Left renal cortex interstitium (tissue), 4 donors: ENCODE measurements around the gene ALDOA. TPM values are rescaled to one million over a fixed set of nuclear protein-coding genes. Genes with fewer than 3 reads are reported as not detected.

Source experiments
- DNase-seq, 4 donors: peaks; one replicate each; pipeline ENCODE4 v3.0.0-alpha.2; 2013; ENCODE audit warnings: low read depth in 4 of 4, low spot score in 2 of 4, missing footprints in 1 of 4
- polyA plus RNA-seq, 4 donors: library from polyadenylated mRNA; unstranded; fragments of 120-200 nt; gene quantifications; one replicate each; pipeline ENCODE4 v1.2.1, GENCODE V29; 2013; ENCODE audit not compliant: insufficient read length in 4 of 4

The ALDOA gene
- polyA plus RNA-seq, 4 donors, result 469 to 648 (median 516) TPM

GRCh38 chr16:30088237-30088831 is 22.8 kb downstream of the ALDOA start:
- DNase-seq, result no peak

DNA sequence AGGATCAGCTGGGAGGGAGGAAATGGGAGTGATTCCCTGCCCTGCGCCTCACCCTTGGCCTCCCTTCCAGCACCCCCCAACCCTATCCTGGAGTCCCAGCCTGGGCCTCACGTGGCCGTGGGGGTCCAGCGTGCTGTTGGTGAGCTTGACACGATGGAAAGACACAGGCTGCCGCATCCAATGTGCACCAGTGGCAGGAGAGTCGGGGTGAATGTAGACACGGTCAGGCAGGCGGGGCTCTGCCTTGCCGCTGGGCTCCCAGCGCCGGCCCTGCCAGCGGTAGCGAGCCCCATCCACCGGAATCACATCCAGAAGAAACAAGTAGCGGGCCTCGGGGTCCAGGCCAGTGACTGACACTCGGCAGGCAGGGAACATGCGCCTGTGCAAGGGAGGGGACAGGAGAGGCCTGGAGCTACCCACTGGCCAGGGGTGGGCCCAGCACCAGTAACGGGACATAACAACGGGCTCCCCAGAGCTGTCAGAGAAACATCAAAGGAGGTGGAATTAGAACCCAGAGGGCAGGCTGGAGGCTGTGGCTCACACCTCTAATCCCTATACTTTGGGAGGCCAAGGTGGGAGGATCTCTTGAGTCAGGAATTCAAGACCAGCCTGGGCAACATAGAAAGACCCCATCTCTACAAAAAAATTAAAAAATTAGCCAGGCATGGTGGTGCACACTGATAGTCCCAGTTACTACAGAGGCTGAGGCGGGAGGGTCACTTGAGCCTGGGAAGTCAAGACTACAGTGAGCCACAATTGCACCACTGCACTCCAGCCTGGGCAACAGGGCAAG is 23.5 kb downstream of the ALDOA start:
- no peak for DNase-seq

DNA sequence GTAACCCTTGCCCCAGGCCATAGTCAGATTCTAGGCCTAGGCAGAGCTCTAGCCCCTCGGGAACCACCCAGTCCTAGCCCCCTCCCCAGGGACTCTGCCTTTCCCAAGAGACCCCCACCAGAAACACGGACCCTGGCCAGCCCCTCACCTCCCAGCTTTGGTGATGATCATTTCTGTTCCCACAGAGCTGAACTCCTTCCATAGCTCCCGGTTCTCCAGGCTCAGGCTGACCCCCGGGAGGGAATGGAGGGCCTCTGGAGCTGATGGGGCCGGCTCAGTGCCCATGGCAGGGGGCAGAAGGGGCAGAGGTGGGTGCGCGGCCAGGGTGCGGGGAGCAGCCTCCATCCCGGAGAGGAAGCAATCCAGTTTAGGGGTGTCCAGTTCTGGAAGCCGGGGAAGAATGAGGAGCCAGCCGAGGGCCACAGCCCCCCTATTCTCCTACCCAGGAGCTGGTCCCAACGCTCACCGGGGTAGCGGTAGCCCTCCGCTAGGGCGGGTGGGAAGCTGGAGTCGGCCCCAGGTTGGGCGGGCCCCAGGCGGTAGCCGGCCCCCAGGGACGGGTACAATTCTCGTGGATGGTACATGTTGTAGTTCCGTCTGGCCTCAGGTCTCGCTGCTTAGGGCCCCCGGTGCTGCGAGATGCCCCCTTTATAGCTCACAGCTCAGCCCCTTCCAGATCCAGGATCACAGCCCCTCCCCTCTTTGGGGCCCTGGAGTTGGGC is 25.2 kb downstream of the ALDOA start:
- DNase-seq, result no peak

GRCh38 chr16:30091474-30092372 is 26.2 kb downstream of the ALDOA start, which contains the start of gene TBX6:
Gene TBX6, minus strand, starts transcription at chr16:30091924. Its CDS starts 731 bp downstream, at chr16:30091193.
- peak; percentile 80 to 86 (median 82) for DNase-seq

DNA sequence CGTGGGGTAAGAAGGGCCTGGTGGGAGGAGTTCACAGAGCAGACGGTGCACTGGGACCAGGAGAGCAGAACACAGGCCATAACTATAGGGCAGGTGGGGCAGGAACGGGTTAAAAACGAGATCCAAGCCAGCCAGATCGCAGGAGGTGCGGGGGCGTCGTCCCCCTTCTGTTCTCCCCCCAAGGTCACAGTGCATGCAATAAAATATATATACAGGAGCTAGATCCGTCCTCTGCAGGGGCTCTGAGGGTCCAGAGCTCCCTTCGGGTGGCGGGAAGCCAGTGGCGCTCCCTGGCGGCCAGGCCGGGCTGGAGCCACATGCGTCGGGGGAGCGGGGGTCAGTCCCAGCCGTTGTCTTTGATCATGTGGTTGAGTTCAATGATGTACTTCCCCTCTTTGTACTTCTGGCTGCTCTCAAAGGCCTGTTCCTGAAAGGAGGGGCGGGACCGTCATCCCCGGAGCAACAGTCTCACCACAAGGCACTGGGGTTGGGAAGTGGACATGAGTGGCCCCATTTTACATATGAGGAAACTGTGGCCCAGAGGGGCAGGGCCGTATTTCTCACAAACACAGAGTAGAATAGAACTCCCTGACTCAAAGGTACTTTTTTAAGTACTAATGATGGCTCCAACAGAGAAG is 26.9 kb downstream of the ALDOA start:
- peak in 3 of 4 donors; percentile 42 to 60 (median 54) for DNase-seq

GRCh38 chr16:30094541-30095165 is 29.1 kb downstream of the ALDOA start:
- DNase-seq, result no peak

- DNase-seq, result no peak
Observed at GRCh38 chr16:30095166-30096078, 29.9 kb downstream of the ALDOA start.

- peak in 3 of 4 donors; percentile 68 to 82 (median 69) for DNase-seq
Observed at GRCh38 chr16:30096105-30096861, 30.7 kb downstream of the ALDOA start, which contains the start of gene YPEL3. Gene YPEL3, minus strand, starts transcription at chr16:30096213. Its CDS starts 731 bp downstream, at chr16:30095482.

- DNase-seq, result no peak
Observed at GRCh38 chr16:30096862-30097563, 31.5 kb downstream of the ALDOA start.

DNA sequence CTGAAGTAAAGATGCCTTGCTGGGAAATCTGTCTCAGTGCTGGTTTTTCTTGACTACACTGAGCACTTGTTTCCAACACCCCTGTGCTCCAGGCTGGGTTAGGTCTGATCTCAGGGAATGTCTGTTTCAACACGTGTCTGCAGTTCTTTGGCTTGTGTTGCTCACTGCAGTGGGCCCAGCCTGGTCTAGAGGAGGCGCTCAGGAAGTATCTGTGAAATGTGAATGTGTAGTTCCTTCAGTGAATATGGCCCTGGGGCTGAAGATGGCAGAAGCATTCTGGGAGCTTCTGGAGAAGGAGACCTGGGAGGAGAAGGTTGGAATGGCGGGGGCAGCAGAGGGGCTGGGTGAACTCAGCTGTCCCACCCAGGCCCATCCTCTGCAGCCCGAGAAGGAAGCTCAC is 38.5 kb downstream of the ALDOA start:
- DNase-seq, result no peak

DNA sequence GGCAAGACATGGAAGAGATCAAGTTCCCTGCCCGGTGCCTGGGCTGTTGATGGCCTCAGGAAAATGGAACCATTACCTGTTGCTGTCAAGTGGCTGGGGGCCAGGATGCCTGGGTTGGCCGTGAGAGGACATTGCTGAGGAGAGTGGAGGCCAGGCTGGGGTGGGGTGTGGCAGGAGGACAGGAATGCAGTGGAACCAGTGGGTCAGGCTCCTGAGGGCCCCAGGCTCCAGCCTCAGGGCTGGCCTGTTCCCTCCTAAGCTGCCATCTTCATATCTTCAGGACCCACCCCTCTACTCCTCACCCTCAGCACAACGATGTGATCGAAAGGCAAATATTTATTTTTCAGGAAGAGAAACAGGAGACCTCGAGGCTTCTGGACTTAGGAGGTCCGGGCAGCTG is 38.9 kb downstream of the ALDOA start:
- no peak for DNase-seq

GRCh38 chr16:30108059-30108850 is 42.7 kb downstream of the ALDOA start:
- no peak for DNase-seq

GRCh38 chr16:30110661-30111060 is 45.1 kb downstream of the ALDOA start:
- no peak for DNase-seq

- DNase-seq, result no peak
Observed at GRCh38 chr16:30112197-30113030, 46.9 kb downstream of the ALDOA start.

GRCh38 chr16:30113031-30113710 is 47.6 kb downstream of the ALDOA start, which contains the start of gene GDPD3:
Gene GDPD3, minus strand, starts transcription at chr16:30113537. Its CDS starts 59 bp downstream, at chr16:30113478.
- DNase-seq, result no peak
